Stimulated activated CD8-positive, alpha-beta memory T cell treated with anti-CD3 and anti-CD28 coated beads, Interleukin-2, amount 100 ng/mL, for 1 hour (primary cell): ENCODE data around the gene UQCRFS1.

Experiments used
- DNase-seq, 2 donors: peaks; one replicate each; pipeline ENCODE4 v3.0.0-alpha.2; 2020; ENCODE audit warnings: low read depth in 2 of 2

Gene UQCRFS1

GRCh38 chr19:29162694-29163093 is 50.3 kb downstream of the UQCRFS1 start:
- DNase-seq = no peak

- DNase-seq = no peak
Measured at GRCh38 chr19:29155683-29156082, 57.3 kb downstream of the UQCRFS1 start.
